ENCODE data around the gene HMG20B.

DNA sequence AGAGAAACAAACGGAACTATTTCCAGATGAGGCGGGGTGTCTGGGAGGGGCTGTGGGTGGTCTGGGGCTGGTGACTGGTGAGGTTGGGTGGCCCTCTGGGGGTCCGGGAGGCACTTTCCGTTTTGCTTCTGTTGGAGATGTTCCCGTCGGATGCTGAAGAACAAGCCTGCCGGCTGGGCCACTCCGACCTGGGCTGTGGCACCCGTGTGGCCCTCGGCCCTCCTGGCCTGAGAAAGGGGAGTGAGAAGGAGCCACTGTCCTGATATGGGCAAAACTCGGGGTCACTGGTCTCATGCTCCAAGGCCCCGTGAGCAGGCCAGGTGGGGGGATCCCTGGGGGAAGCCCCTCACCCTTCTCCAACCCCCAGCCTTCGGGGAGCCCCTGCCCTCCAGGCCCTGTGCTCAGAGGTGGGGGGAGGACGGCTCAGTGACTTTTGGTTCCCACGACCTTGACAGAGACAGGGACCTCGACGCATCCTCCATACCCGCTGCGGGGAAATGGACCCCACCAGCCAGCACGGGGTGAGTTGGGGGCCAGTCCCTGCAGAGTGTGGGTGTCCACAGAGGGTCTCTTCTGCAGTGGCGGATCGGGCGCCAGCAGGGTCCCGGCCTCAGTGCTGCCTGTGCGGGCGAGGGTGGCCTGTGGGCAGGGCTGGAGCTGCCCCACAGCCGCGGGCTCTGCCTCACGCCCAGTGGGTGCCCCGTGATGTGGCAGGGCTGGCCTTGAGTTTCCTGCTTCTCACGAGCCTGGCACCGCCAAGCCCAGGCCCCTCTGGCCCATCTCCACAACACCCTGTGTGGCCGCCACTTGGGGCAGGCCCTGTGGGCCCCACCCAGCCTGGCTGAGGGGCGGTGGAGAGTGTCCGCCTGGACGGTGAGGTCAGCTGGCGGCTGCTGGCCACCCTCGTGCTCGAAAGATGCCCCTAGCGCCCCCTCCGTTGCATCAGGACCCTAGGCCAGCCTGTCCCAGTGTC lies 38.3 kb downstream of the HMG20B start:
- TF ChIP-seq, protein P1, sequence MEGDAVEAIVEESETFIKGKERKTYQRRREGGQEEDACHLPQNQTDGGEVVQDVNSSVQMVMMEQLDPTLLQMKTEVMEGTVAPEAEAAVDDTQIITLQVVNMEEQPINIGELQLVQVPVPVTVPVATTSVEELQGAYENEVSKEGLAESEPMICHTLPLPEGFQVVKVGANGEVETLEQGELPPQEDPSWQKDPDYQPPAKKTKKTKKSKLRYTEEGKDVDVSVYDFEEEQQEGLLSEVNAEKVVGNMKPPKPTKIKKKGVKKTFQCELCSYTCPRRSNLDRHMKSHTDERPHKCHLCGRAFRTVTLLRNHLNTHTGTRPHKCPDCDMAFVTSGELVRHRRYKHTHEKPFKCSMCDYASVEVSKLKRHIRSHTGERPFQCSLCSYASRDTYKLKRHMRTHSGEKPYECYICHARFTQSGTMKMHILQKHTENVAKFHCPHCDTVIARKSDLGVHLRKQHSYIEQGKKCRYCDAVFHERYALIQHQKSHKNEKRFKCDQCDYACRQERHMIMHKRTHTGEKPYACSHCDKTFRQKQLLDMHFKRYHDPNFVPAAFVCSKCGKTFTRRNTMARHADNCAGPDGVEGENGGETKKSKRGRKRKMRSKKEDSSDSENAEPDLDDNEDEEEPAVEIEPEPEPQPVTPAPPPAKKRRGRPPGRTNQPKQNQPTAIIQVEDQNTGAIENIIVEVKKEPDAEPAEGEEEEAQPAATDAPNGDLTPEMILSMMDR (IDR thresholded peaks at IDR 0.05) = no peak
- TF ChIP-seq POLR2A (IDR thresholded peaks at IDR 0.05) = no peak

All from esophagus squamous epithelium (tissue), 4 donors.